PC-3 (cell line): Measurements from ENCODE around the gene PPP1R36.

Experiments used
- CTCF ChIP-seq: fragments of 300-600 bp; sonication (generic); conservative IDR thresholded peaks from 2 replicates; pipeline ENCODE4 v1.5.1; 2017; ENCODE audit warnings: antibody characterized with exemption, low read depth, mild to moderate bottlenecking, low read length
- EZH2 ChIP-seq: fragments of 300-600 bp; sonication (generic); IDR thresholded peaks from one replicate; pipeline ENCODE4 v1.6.1; 2017; ENCODE audit warnings: antibody characterized with exemption, mild to moderate bottlenecking, low read length; ENCODE audit not compliant: unreplicated experiment

GRCh38 chr14:64508215-64508776 is 41.5 kb upstream of the PPP1R36 start:
- no peak for TF ChIP-seq EZH2
- TF ChIP-seq CTCF = no peak
